NCI-H128 (cell line): Measurements from ENCODE around the gene STKLD1.
A peak's percentile ranks its signal among the peaks of the same experiment; 100 is the strongest.

Experiments used
- DNase-seq: peaks from one replicate; lab custom pipeline; 2025; ENCODE audit not compliant: unreplicated experiment; lab: John Stamatoyannopoulos, UW

Gene STKLD1

GRCh38 chr9:133344979-133345378 is 31.2 kb upstream of the STKLD1 start:
- no peak for DNase-seq

- DNase-seq = no peak
Observed at GRCh38 chr9:133345596-133345995, 30.6 kb upstream of the STKLD1 start.

- no peak for DNase-seq
Observed at GRCh38 chr9:133346021-133346785, 30.0 kb upstream of the STKLD1 start.

GRCh38 chr9:133347515-133347984 is 28.6 kb upstream of the STKLD1 start:
- DNase-seq = no peak

- peak; percentile 92 for DNase-seq
Observed at GRCh38 chr9:133347985-133348717, 28.0 kb upstream of the STKLD1 start, which contains the start of the genes MED22 and RPL7A. MED22 (minus strand) TSS chr9:133348131; CDS start chr9:133346662, 1,469 bp downstream. RPL7A (plus strand) TSS chr9:133348218; CDS start chr9:133348244, 26 bp downstream.

GRCh38 chr9:133348718-133349573 is 27.2 kb upstream of the STKLD1 start:
- DNase-seq = no peak

- no peak for DNase-seq
Observed at GRCh38 chr9:133349965-133350616, 26.1 kb upstream of the STKLD1 start.

- no peak for DNase-seq
Observed at GRCh38 chr9:133351526-133351907, 24.6 kb upstream of the STKLD1 start.

- DNase-seq = no peak
Observed at GRCh38 chr9:133351908-133352634, 24.1 kb upstream of the STKLD1 start.

- no peak for DNase-seq
Observed at GRCh38 chr9:133352635-133353340, 23.4 kb upstream of the STKLD1 start.

GRCh38 chr9:133353548-133353947 is 22.6 kb upstream of the STKLD1 start:
- DNase-seq = no peak

- no peak for DNase-seq
Observed at GRCh38 chr9:133354766-133355165, 21.4 kb upstream of the STKLD1 start.

GRCh38 chr9:133355881-133356357 is 20.2 kb upstream of the STKLD1 start:
- DNase-seq = no peak

GRCh38 chr9:133356391-133357091 is 19.6 kb upstream of the STKLD1 start, which contains the start of the genes SURF1 and SURF2:
SURF1 (minus strand) TSS chr9:133356487; CDS start chr9:133356453, 34 bp downstream.
SURF2 (plus strand) TSS chr9:133356550; CDS start chr9:133356593, 43 bp downstream.
- DNase-seq = peak; percentile 65

GRCh38 chr9:133357656-133358055 is 18.5 kb upstream of the STKLD1 start:
- no peak for DNase-seq

GRCh38 chr9:133359399-133360175 is 16.6 kb upstream of the STKLD1 start:
- DNase-seq = no peak
